ENCODE measurements around the gene MAPK4.

The MAPK4 gene

DNA sequence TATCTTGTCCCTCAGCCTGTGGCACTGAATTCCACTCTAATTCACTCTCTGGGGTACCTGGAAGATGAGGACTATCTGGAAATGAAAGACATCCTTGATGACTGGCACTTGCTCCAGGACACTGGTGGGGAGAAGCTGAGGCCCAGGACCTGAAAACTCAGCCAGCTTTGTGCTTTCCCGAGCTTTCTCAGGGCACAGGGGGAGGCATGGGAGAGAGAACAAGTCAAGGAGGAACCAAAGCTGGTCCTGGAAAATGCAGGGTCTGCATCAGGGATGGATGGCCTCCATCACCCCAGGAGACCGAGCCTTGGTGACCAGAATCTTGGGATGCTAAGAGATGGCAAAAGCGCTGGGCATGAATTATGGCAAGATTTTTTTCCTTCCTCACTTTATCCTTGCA, 65.1 kb downstream of the MAPK4 start:
- no peak for DNase-seq (ENCODE audit: low read depth)

DNA sequence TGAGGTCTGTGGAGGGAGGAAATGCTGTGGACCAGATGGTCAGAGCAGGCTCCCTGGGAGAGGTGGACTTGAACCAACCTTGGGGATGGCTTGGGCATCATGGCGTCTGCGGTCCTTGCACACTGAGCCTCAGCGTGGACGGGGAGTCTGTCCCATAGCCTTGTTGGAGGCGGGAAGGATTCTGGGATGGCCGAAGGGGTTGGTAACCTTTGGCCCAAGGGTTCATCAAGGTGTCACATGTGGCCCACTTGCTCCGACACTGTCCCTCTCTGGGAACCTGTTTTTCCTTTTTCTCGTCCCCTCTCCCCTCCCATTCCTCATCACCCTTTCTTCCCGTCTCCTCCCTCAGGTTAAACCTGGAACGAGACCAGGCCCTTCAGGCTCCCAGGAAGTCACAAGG, 66.4 kb downstream of the MAPK4 start:
- DNase-seq (ENCODE audit: low read depth) = no peak

DNA sequence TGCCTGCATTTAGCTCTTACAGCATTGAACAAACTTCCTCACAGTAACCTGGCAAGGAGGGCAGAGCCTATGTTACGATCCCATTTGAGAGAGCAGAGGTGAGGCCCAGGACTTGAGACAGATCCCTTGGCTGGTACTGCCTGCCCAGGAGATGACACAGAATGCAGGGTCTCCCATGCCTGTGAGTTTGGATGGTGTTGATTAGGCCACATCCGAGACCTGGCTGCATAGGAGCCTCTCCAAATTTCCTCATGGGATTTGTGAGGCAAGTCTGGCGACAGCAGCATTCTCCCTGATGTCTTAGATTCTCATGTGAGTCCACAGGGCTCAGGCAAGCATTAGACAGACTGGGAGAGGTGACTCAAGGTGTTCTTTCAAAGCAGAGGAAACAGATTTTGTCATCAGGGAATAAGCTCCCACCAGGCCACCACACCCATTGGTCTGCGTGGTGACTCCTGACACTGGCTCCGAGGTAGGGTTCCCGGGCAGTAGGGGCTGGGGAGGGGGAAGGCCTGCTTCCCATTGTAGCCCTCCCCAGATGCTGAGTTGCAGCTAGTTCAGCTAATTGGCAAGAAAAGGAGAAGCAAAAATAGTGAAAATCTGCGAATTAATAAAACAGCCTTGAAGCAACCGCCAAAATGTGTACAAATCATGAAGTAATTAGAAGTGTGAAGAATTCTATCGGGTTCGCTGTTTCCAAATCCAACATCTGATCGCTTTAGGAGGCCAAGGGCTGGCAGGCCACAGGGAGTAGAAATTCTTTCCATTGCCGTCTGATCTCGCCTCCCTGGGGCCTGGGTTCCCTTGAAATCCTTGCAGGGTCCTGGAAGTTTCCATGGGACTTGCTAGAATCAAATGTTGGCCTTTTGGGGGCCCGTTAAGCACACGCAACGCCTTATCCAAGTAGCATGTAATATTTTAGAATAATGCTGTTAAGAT, 68.0 kb downstream of the MAPK4 start:
- DNase-seq (ENCODE audit: low read depth) = no peak

DNA sequence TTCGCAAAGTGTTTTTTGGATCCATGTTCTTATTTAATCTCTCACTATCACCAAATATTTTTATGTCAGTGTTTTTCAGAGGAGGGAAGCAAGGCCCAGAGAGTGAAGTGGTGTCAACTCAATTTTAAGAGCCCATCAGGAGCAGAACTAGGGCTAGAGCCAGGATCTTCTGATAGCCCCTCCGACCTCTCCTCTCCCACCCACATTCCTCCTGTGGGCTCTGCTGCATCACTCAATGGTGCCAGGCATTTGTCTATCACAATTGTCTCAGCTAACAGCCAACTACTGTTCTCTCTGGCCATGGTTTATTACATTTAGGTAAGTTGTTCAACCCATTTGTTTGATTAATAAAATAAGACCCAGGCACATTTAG, 68.6 kb downstream of the MAPK4 start:
- DNase-seq (ENCODE audit: low read depth) = no peak

DNA sequence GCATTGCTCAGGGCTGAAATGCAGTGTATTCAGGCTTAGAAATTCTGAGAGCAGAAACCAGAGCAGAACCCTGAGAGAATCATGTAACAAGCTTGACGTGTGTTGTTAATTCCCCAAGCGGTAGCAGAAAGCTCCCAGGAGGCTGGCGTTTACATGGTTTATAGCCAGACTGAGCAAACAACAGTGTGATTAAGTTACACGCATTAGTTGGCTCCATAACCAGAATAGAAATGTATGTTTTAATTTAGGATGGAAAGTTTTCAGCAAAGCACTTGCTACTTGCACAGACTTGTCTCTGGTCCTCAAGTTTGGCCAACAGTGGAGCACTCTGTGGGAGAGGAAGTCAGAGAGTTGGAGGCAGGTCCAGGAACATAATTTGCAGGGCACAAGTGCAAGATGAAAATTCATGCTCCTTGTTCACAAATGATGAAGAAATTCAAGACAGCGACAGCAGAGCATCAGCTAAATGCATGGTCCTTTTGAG, 69.3 kb downstream of the MAPK4 start:
- no peak for DNase-seq (ENCODE audit: low read depth)

DNA sequence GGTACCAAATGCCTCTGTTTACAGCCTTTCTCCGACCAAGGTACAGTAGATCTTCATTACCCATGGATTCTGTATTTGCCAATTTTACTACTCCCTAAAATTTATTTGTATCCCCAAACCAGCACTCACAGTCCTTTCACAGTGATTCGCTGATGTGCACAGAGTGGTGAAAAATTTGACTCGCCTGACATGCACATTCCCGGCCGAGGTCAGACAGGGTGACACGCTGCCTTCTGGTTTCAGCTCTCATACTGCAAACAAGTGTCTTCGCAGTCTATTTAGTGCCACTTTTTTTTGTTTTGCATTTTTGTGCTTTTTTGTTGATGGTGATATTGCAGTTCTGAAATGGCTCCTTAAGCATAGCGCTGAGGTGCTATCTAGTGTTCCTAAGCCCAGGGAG, 71.0 kb downstream of the MAPK4 start:
- no peak for DNase-seq (ENCODE audit: low read depth)

DNA sequence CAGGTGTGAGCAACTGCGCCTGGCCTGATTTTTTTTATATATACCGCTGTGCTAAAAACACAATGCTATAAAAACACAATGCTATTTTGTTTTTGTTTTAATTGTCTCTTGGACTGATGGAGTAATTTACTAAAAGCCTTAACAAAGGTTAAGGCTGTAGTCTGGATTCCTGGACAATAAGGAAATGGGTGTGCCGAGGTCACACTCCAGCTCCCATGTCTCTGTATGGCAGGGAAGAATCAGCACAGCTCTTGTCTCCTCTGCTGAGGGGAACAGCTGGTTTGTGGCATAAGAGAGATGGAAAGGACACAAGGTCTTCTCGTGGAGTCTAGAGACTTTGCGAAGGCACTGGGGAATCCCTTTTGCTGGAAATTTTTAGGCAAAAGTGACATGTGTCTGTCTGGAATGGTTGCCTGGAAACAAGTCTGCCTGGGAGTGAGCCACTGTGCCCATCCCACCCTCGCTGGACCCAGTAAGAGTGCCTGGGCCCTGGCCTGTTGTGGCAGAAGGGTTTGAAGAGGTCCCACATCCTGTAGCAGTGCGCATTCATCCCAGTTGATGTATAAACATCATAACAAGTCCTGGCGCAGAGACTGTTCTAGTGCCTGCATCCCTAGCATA, 73.1 kb downstream of the MAPK4 start:
- DNase-seq (ENCODE audit: low read depth) = no peak

DNA sequence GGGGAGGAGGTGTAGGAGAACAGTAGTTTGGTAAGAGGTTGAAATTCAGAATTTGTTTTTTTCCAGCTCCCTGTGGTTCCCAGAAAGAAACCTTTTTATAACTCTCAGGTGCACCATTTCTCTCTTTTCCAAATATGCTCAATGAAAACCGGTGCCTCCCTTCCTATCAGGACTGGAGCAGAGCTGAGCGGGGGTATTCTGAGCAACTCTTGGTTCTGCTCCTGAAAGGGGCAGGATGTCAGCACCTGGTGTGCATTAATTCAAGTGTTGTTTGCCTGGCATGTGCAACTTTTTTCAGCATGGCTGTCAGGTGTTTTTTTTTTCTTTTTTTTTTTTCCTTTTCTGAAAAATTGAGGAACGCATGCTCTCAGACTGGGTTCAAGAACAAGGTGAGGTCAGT, 74.1 kb downstream of the MAPK4 start:
- no peak for DNase-seq (ENCODE audit: low read depth)

DNA sequence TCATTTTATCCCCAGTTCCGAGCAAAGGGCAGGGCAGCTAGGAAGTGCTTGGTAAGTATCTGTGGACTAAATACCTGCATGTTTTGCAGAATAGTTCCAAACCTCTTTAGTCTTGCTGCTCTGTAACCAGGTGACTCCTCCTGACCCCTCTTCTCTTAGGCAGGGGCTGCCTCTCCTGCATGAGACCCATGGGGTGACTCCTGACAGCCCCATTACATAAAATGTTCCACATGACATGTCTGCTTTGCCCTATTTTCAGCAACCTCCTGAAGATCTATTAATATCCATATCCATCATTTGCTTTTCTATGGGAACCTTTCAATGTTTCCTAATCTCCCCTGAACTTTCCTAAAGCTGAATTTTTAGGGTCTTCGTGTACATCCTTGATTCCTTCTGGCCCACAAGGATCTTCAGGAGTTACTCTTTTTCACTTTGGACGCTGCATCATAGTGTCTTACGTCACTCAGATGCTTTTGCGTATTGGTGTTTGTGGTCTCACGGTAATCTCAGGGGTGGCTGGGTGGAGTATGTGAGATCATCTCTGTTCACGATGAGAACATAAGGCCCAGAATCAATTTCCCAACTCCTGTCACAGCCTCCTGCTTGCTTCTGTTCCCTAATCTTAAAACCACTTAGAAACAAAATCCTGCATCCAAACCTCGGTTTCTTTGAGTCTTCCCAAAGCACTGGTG, 76.6 kb downstream of the MAPK4 start:
- DNase-seq (ENCODE audit: low read depth) = no peak

DNA sequence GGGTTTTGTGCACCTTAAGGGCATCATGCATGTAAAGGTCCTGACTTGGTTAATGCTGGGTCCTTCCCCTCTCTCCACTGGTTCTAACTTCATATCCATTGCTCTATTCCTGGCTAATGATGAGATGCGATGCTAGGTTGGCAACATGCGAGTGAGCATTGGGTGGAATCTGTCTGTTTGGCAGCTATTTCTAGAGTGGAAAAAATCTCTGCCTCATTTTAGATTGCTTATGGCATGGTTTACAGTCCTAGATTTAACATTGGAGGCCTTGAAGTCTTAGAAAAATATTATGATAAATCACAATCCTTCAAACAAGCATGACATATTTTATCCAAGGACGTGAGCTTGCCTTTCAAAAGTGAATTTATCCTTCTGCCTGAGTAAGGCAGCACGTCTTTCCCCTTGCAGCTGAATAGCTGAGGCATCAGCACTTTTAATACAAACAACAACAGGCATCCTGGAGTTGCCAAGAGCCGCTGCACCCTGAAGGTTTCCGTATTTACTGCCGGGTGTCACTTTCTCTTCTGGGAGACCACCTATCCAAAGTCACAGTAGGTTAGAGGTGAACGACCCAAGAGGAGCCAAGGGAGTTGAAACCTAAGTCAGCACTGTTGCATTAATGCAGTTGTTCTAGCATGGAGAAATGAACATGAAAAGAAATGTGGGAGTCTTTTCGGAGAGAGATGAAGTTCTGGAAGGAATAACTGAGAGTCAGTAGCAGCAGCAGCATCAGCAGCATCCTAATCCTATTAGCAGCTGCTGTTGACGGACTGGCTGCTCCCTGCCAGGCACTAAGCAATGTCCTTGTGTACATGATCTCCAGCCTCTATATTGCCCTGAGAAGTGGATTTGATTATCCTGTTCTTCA, 78.4 kb downstream of the MAPK4 start:
- no peak for DNase-seq (ENCODE audit: low read depth)

DNA sequence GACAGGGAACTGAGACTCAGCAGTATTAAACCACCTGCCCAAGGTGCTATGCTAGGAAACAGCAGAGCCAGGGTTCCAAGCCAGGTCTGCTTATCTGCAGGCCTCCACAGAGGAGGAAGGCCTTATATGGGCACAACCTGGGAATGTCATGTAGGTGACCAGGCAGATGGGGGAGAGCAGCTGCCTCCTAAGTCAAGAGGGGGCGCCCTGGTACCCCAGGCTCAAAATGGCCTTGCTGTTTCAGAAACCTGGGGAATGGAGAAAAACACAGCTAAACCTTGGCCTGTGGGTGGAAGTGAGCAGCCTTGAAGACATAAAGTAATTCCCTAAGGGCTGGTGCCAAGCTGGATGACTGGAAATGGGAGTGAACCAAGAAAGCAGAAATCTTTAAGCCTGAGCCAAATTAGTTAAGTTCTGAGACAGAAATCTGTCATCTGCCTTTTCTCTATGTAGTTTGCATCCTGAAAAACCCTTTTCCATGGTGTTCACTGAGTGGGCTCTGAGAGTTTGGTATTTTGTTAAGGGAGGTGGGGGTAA, 79.1 kb downstream of the MAPK4 start:
- DNase-seq (ENCODE audit: low read depth) = no peak

DNA sequence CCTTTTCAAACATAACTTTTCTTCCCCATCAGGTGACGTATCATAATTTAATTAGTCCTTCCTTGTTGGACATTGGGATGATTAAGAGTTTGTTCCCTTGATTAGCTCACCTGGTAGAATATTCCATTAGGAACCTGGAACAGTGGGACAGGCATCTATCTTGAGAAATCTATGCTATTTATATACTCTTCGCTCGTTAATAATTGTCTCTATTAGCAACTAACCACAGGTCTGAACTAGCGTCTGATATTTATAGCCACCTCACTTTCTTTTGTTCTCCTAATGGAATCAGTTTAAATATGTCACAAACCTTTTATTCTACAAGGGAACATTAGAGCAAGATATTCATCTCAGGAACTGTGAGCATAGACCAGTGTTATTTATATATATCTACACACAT, 79.8 kb downstream of the MAPK4 start:
- DNase-seq (ENCODE audit: low read depth) = no peak

DNA sequence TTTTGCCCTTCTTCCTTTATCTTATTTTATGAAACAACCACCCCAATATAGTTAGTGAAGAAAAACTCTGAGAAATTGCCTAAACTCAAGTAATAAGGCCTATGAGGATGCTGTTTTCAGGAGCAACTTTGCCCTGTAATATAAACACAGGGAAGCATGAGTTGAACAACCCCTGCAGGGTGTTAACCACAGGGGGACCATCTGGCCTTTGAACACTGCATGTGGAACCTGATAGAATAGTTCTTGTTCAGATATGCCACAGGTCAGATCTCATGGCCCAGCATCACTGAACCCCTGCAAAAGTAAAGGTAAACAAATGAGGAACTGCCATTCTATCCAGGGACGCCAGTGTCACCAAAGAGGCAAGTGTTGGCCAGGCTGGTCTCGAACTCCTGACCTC, 82.6 kb downstream of the MAPK4 start:
- DNase-seq (ENCODE audit: low read depth) = no peak

DNA sequence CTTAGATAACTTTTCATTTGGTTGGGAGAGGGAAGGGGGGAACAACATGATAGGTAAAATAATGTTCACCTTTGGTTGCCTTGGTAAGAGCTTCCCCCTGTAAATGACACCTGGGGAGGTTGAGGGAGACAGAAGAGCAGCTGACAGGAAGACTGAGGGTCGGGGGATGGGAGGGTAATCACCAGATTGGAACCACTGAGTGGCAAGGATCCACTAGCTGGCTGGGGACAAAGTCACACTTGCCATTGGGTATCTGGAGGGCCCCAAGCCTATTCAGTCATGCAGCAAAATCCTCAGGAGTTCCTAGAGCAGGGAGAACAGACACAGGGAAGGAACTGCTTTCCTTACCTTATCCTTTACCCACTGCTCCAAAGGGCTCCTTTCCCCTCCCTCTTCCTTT, 84.3 kb downstream of the MAPK4 start:
- DNase-seq (ENCODE audit: low read depth) = no peak

DNA sequence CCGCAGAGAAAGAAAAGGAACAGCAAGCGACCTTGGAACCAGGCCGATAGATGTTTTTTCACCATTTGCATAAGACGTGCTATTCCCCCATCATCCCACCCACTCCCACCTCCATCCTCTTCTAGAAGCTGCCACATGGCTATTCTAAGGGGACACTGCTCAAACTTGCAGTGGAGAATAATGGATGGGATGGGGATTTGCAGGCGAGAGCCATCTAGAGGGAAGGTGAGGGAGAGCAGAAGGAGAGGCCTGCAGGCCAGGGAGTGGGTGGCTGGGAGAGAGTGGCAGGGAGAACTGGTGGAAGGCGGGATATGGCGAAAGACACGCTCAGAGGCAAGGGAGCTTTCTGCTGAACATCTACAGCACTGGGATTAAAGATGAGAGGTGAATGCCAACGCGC, 84.9 kb downstream of the MAPK4 start:
- no peak for DNase-seq (ENCODE audit: low read depth)

DNA sequence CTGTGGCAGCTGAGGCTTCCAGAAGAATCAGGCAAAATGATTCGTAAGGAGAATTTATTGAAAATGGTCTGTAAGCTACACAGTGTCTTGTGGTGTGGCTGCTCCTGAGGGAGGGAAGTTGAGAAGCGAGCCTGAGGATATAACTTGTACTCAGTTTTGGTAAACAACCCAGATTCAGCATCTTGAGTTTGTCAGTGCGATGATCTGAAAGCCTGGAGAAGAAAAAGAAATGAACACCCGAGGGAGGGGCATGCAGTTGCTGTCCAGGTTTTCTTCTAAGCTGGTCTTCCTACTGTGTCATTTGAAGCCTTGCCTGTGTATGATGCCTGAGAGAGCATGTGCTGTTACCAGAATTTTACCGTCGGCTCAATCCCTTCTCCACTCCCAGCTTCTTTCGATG, 87.3 kb downstream of the MAPK4 start:
- no peak for DNase-seq (ENCODE audit: low read depth)

DNA sequence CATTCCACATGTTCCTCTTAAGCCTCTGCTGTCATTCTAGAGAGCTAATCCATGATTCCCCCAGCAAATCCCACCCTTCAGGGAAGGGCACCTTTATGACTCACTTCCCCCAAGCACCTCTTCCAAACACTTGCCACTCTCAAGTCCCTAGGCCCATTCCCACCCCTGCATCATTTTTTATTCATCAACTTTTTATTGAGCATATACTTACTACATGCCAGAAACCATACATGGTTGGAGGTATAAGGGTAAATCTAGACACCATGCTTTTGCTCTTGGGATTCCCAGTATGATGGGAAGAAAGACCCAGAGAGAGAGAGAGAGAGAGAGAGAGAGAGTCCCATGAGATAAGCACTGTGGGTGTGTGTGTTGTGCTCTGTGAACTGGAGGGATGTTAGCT, 87.9 kb downstream of the MAPK4 start:
- no peak for DNase-seq (ENCODE audit: low read depth)

DNA sequence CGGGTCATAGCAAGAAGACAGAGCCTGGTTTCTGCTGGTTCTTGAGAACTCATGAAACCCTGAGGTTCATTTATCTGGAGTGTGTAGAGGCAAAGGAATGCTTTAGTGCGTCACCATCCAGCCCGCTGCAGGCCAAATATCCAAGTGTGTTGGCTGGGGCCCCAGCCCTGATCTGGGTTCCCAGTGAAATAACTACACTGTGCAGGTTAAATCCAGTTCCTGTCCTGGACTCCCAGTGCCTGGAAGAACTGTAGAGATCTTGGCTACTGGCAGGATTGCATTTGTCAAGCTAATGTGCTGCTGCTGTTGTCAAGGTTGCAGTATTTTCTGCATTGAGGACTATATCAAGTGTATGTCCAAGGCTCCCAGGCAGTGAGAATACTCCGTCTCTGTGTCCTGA, 89.9 kb downstream of the MAPK4 start:
- no peak for DNase-seq (ENCODE audit: low read depth)

DNA sequence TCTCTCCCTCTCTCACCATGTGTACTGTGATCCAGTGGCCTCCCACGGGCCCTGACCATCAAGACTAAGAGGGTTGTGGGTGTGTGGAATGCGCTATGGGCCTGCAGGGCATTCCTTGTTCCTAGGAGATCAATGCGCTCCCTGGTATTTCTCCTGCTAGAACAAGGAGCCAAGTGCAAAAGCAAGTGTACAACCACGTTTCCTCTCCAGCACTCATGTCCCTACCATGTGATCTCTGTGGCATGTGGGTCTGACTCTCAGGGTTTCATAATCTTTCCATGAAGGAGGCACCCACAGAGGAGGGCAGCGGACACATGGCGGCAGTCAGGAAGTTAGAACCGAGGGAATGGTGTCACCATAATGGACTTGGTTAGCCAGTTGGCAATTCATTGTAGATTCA, 91.4 kb downstream of the MAPK4 start:
- DNase-seq (ENCODE audit: low read depth) = no peak

DNA sequence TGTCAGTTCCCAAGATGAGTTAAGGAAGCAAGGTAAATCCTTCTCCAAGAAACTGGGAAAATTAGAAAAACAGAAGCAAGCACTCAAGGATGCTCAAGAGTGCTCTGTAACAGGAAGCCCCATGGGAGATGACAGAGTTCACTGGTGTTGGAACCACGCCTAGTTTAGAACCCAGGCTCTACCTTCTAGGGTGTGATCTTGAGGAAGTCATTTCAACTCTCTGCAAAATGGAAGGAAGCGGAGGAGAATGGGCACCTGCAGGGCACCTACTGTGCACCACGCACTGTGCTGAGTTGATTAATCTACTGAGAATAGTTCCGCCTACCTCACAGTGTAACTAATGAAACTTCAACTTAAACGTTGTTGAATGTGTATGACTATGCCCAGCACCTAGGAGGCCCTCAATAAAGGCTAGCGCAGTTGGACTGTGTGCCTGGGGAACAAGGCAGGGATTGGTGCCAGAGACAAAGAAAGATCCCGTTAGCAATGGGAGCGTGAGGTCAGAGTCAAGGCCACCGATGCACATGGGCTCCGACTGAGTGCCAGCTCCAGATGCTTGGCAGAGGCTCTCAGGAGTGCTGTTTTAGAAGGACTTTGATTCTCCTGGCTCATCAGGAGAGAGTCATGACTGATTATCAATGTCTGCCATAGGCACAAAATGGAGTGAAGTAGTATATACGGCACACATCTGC, 93.7 kb downstream of the MAPK4 start:
- DNase-seq (ENCODE audit: low read depth) = no peak

DNA sequence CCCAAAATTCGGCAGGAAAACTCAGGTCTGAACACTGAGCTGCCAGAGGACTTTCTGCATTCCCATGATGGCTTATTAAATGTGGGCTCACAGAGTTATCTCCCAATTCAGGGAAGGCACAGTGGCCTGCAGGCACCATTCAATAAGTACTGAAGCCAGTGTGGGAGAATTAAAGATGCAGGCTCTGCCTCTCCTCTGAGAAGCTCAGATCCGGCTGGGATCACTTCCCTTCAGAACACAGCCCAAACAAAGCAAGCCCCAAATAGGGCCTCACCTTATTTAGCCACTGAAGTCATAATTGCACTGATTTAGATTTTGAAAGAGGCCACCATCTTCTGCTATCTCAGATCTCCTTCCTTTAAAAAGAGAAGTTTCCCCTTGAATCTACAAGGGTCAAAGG, 94.3 kb downstream of the MAPK4 start:
- DNase-seq (ENCODE audit: low read depth) = no peak

All from stimulated activated CD8-positive, alpha-beta memory T cell treated with anti-CD3 and anti-CD28 coated beads, Interleukin-7, amount 100 ng/mL, for 24 hours (primary cell).